OCI-LY7 (cell line): Measurements from ENCODE around the gene MPZL3.

ENCODE experiments used
- CTCF ChIP-seq: fragments of 200-600 bp; sonication (generic); conservative IDR thresholded peaks from 2 replicates; pipeline ENCODE4 v1.5.1; 2014; ENCODE audit warnings: mild to moderate bottlenecking, antibody characterized with exemption, low read length, moderate library complexity, mixed read lengths
- EZH2phosphoT487 ChIP-seq: fragments of 200-600 bp; sonication (generic); IDR thresholded peaks from 2 replicates; pipeline ENCODE4 v1.6.1; 2018; ENCODE audit warnings: low read depth, borderline replicate concordance, mild to moderate bottlenecking, mixed run types, antibody characterized with exemption, low read length, moderate library complexity, mixed read lengths

GRCh38 chr11:118198370-118198769, 53.8 kb downstream of the MPZL3 start:
- TF ChIP-seq CTCF = peak; percentile 98
- TF ChIP-seq EZH2phosphoT487 = no peak
